Karpas-422 (cell line): ENCODE measurements around the gene FNDC3B. TPM values are rescaled to one million over a fixed set of nuclear protein-coding genes. Genes with fewer than 3 reads are reported as not detected.

Experiments used
- DNase-seq: peaks from one replicate; pipeline ENCODE4 v3.0.0-alpha.2; 2015
- H2AFZ ChIP-seq: fragments of 200-600 bp; sonication (generic); 2 replicates; pipeline ENCODE4 v1.6.1; 2014; ENCODE audit warnings: antibody characterized with exemption, low read length, mixed read lengths
- H3K27ac ChIP-seq: fragments of 200-600 bp; sonication (generic); 2 replicates; pipeline ENCODE4 v1.5.1; 2014; ENCODE audit warnings: mild to moderate bottlenecking, low read length, moderate library complexity
- H3K27me3 ChIP-seq: fragments of 200-600 bp; sonication (generic); 2 replicates; pipeline ENCODE4 v1.6.1; 2014; ENCODE audit warnings: low read length, mixed read lengths
- H3K36me3 ChIP-seq: fragments of 200-600 bp; sonication (generic); 2 replicates; pipeline ENCODE4 v1.6.1; 2014; ENCODE audit warnings: low read length, mixed read lengths; ENCODE audit not compliant: insufficient read depth
- H3K4me1 ChIP-seq: fragments of 200-600 bp; sonication (generic); 2 replicates; pipeline ENCODE4 v1.6.1; 2014; ENCODE audit warnings: mild to moderate bottlenecking, low read length, mixed read lengths
- H3K4me2 ChIP-seq: fragments of 200-600 bp; sonication (generic); 2 replicates; pipeline ENCODE4 v1.6.1; 2014; ENCODE audit warnings: low read length, low read depth, mild to moderate bottlenecking; ENCODE audit not compliant: poor library complexity, severe bottlenecking
- H3K4me3 ChIP-seq: fragments of 200-600 bp; sonication (generic); 2 replicates; pipeline ENCODE4 v1.5.1; 2014; ENCODE audit warnings: mild to moderate bottlenecking, antibody characterized with exemption, low read length, mixed read lengths
- H3K79me2 ChIP-seq: fragments of 200-600 bp; sonication (generic); 2 replicates; pipeline ENCODE4 v1.6.1; 2014; ENCODE audit warnings: mild to moderate bottlenecking, low read length, mixed read lengths
- H3K9ac ChIP-seq: fragments of 200-600 bp; sonication (generic); 2 replicates; pipeline ENCODE4 v1.6.0; 2014; ENCODE audit warnings: low read length
- H3K9me2 ChIP-seq: fragments of 200-600 bp; sonication (generic), shearing (Covaris generic); replicated peaks from 2 replicates; pipeline ENCODE4 v1.6.0; 2014; ENCODE audit warnings: mild to moderate bottlenecking, low read length, moderate library complexity; ENCODE audit not compliant: insufficient read depth
- H3K9me3 ChIP-seq: fragments of 300-700, 200-600 bp; sonication (generic); 2 replicates; pipeline ENCODE4 v1.6.1; 2014; ENCODE audit warnings: low read length, mixed read lengths
- H4K20me1 ChIP-seq: fragments of 200-600 bp; sonication (generic); 2 replicates; pipeline ENCODE4 v1.6.1; 2014; ENCODE audit warnings: mild to moderate bottlenecking, antibody characterized with exemption, low read length, low read depth; ENCODE audit not compliant: insufficient read depth
- total RNA-seq: library from RNA; depleted of rRNA; stranded (reverse); fragments of >200 nt; shearing (Covaris generic); gene quantifications from 2 replicates; pipeline ENCODE4 v1.2.3, GENCODE V29; 2014; ENCODE audit warnings: low replicate concordance

Gene FNDC3B
- total RNA-seq, 1 experiment from 2014 or later = 2.6 TPM

- Histone ChIP-seq H3K9ac (no peak overlapping the region), H3K27me3 (no peaks in the 10 kb centered on the region), H3K4me2 (no peak overlapping the region), H4K20me1 (no peaks in the 10 kb centered on the region), H3K79me2 (no peaks in the 10 kb centered on the region), H3K36me3 (no peaks in the 10 kb centered on the region), H2AFZ (no peak overlapping the region), H3K27ac (no peak overlapping the region), H3K4me3 (no peak overlapping the region), H3K4me1 (no peaks in the 10 kb centered on the region), H3K9me3 (no peaks in the 10 kb centered on the region), H3K9me2 (no peaks in the 10 kb centered on the region)
- DNase-seq = no peak
Observed at GRCh38 chr3:172279974-172280373, 240.6 kb downstream of the FNDC3B start.

GRCh38 chr3:172280406-172281051, 241.2 kb downstream of the FNDC3B start:
- Histone ChIP-seq H3K36me3 (no peaks in the 10 kb centered on the region), H3K4me3 (no peak overlapping the region), H2AFZ (no peak overlapping the region), H3K27me3 (no peaks in the 10 kb centered on the region), H3K9ac (no peak overlapping the region), H3K9me2 (no peaks in the 10 kb centered on the region), H3K27ac (no peak overlapping the region), H3K4me2 (no peak overlapping the region), H3K4me1 (no peaks in the 10 kb centered on the region), H3K79me2 (no peaks in the 10 kb centered on the region), H3K9me3 (no peaks in the 10 kb centered on the region), H4K20me1 (no peaks in the 10 kb centered on the region)
- DNase-seq = no peak

- Histone ChIP-seq H3K36me3 (no peaks in the 10 kb centered on the region), H3K4me1 (no peaks in the 10 kb centered on the region), H3K79me2 (no peaks in the 10 kb centered on the region), H3K27me3 (no peaks in the 10 kb centered on the region), H2AFZ (no peak overlapping the region), H3K9me3 (no peaks in the 10 kb centered on the region), H3K4me2 (no peak overlapping the region), H3K4me3 (no peak overlapping the region), H4K20me1 (no peaks in the 10 kb centered on the region), H3K9ac (no peak overlapping the region), H3K9me2 (no peaks in the 10 kb centered on the region), H3K27ac (no peak overlapping the region)
- no peak for DNase-seq
Observed at GRCh38 chr3:172281884-172282283, 242.5 kb downstream of the FNDC3B start.

- Histone ChIP-seq H3K27ac (no peak overlapping the region), H3K4me2 (no peak overlapping the region), H3K79me2 (no peaks in the 10 kb centered on the region), H3K9me3 (no peaks in the 10 kb centered on the region), H2AFZ (no peak overlapping the region), H3K4me1 (no peaks in the 10 kb centered on the region), H3K9ac (no peak overlapping the region), H4K20me1 (no peaks in the 10 kb centered on the region), H3K36me3 (no peaks in the 10 kb centered on the region), H3K27me3 (no peaks in the 10 kb centered on the region), H3K4me3 (no peak overlapping the region), H3K9me2 (no peaks in the 10 kb centered on the region)
- no peak for DNase-seq
Observed at GRCh38 chr3:172282850-172283249, 243.5 kb downstream of the FNDC3B start.

DNA sequence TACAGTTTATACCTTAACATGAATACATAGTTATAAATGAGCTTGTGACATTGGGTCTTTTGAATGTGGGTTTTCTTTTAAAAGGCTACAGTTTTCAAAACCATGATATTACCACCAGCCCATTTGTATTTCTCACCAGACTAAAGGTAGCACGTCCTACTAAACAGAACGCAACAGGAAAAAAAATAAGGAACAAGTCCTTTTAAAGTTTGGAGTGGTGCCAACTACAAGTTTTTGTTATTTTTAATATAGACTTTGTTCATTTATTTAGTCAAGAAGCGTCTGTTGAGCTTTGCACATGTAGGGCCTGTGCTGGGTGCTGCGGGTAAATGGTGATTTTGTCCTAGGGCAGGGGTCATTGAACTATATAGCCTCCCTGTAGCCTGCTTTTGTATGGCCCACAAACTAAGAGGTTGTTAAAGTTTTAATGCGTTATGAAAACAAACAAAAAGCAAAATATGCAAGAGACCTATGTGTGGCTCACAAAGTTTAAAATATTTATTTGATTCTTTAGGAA, 244.5 kb downstream of the FNDC3B start:
- Histone ChIP-seq H3K4me2 (no peak overlapping the region), H3K4me1 (no peaks in the 10 kb centered on the region), H3K4me3 (no peak overlapping the region), H3K36me3 (no peaks in the 10 kb centered on the region), H3K79me2 (no peaks in the 10 kb centered on the region), H3K9ac (no peak overlapping the region), H3K27ac (no peak overlapping the region), H3K9me2 (no peaks in the 10 kb centered on the region), H4K20me1 (no peaks in the 10 kb centered on the region), H2AFZ (no peak overlapping the region), H3K27me3 (no peaks in the 10 kb centered on the region), H3K9me3 (no peaks in the 10 kb centered on the region)
- no peak for DNase-seq

GRCh38 chr3:172285844-172286243, 246.5 kb downstream of the FNDC3B start:
- Histone ChIP-seq H3K4me2 (no peak overlapping the region), H3K27ac (no peak overlapping the region), H3K79me2 (no peaks in the 10 kb centered on the region), H3K9me2 (no peaks in the 10 kb centered on the region), H2AFZ (no peak overlapping the region), H3K36me3 (no peaks in the 10 kb centered on the region), H3K9me3 (no peaks in the 10 kb centered on the region), H4K20me1 (no peaks in the 10 kb centered on the region), H3K27me3 (no peaks in the 10 kb centered on the region), H3K9ac (no peak overlapping the region), H3K4me3 (no peak overlapping the region), H3K4me1 (no peaks in the 10 kb centered on the region)
- no peak for DNase-seq

GRCh38 chr3:172286548-172287148, 247.3 kb downstream of the FNDC3B start:
- Histone ChIP-seq H4K20me1 (no peaks in the 10 kb centered on the region), H3K9ac (no peak overlapping the region), H3K79me2 (no peaks in the 10 kb centered on the region), H3K9me3 (no peaks in the 10 kb centered on the region), H3K27me3 (no peaks in the 10 kb centered on the region), H2AFZ (no peak overlapping the region), H3K4me2 (no peak overlapping the region), H3K4me3 (no peak overlapping the region), H3K9me2 (no peaks in the 10 kb centered on the region), H3K4me1 (no peaks in the 10 kb centered on the region), H3K36me3 (no peaks in the 10 kb centered on the region), H3K27ac (no peak overlapping the region)
- no peak for DNase-seq

- Histone ChIP-seq H2AFZ (no peak overlapping the region), H3K9me3 (no peaks in the 10 kb centered on the region), H3K36me3 (no peaks in the 10 kb centered on the region), H3K4me3 (no peak overlapping the region), H3K79me2 (no peaks in the 10 kb centered on the region), H3K4me2 (no peak overlapping the region), H4K20me1 (no peaks in the 10 kb centered on the region), H3K4me1 (no peaks in the 10 kb centered on the region), H3K27ac (no peak overlapping the region), H3K27me3 (no peaks in the 10 kb centered on the region), H3K9ac (no peak overlapping the region), H3K9me2 (no peaks in the 10 kb centered on the region)
- DNase-seq = no peak
Observed at GRCh38 chr3:172287937-172288477, 248.6 kb downstream of the FNDC3B start.
